ENCODE results near the gene NAP1L1.
A peak's percentile ranks its signal among the peaks of the same experiment; 100 is the strongest.

The NAP1L1 gene

DNA sequence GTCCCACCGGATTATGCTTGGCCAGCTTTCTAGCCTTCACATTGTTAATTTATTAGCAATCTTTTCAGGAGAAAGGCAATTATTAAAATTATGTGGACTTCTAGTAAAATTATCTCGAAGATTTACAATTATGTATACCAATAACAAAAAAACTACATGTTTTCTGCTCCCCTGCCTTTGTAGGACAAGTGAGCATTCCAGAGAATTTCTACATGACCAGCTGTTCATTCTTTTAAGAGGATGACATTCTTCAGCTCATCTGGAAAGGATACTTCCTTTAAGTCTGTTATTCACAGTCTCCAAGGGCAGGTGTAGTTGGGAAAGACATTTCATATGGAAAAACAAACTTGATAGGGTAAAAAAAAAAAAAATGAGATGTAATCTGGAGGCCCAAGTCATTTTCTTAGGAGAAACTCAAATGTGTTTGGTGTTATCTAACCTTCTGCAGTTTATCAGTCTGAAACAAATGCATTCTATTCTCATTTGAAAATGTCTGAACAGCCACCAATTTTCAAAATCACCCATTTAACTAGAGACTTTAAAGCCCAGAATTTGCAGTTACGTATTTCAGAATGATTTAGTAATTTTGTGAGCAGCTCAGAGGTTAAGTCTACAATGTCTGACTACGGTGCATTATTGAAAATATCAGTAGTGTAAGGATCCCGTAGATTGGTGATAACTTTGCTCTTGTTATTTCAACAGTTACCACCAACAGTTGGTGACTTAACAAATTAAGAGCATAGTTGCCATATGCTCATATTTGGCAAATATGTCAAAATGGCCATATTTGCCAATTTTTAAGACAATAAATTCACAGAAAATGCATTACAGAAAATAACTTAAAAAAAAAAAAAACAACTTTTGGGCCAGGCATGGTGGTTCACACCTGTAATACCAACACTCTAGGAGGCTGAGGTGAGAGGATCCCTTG, 51.1 kb downstream of the NAP1L1 start:
- peaks cover 21% of the 10 kb centered on the region for H3K4me1 ChIP-seq (ENCODE audit: low read depth, poor library complexity, severe bottlenecking)

DNA sequence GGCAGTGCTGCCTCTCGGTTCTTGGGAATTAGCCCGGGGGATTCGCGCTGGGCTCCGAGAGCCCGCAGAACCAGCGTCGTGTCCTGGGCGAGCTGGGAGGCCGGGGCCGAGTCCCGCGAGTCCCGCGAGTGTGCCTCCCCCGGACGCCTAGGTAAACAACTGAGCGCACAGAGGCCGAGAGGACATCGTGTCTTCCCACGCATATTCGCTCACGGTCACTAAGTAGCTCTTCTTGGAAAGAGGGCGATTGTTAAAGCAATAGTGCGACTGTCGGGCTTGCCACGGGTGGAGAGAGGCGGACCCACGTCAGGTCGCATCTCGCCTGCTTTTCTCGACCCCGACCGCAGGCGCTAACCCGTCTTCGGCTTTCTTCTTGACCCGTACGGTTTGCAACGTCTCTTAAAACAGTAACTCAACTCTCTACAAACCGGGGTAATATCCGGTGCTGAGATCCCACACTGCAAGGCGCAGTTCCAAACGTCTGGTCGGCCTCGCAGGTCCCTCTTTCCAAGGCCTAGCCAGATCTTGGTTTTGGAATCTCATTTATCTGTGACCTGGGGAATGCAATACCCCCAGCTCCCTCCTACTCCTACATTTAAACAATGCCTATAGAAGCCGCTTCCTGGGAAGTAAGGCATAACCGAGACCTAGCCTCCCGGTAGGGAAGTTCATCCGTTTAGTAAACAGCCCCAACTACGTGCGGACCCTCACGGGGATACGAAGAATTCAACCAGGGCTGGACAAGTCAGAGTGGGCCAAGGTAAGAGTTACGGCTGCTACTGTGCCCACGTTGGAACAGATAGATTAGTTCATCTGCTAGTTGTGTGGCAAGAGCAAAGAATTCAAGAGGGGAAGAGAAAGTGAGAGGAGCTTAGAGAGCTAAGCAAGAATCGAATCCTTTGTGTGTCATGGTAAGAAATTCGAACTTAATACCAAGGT, 52.2 kb downstream of the NAP1L1 start:
- no peaks in the 10 kb centered on the region; the same call in 1 of the 2 replicates for H3K27me3 ChIP-seq (ENCODE audit: insufficient read depth, low read depth)
- TF ChIP-seq, protein P1, sequence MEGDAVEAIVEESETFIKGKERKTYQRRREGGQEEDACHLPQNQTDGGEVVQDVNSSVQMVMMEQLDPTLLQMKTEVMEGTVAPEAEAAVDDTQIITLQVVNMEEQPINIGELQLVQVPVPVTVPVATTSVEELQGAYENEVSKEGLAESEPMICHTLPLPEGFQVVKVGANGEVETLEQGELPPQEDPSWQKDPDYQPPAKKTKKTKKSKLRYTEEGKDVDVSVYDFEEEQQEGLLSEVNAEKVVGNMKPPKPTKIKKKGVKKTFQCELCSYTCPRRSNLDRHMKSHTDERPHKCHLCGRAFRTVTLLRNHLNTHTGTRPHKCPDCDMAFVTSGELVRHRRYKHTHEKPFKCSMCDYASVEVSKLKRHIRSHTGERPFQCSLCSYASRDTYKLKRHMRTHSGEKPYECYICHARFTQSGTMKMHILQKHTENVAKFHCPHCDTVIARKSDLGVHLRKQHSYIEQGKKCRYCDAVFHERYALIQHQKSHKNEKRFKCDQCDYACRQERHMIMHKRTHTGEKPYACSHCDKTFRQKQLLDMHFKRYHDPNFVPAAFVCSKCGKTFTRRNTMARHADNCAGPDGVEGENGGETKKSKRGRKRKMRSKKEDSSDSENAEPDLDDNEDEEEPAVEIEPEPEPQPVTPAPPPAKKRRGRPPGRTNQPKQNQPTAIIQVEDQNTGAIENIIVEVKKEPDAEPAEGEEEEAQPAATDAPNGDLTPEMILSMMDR (conservative IDR thresholded peaks at IDR 0.05; ENCODE audit: low read depth, low read length) = no peak
- H3K4me1 ChIP-seq (ENCODE audit: low read depth, poor library complexity, severe bottlenecking) = peaks cover 21% of the 10 kb centered on the region
- peak overlapping the region; percentile 62; the same call in 1 of the 2 replicates for H3K9ac ChIP-seq
- H4K20me1 ChIP-seq (ENCODE audit: insufficient read depth) = no peaks in the 10 kb centered on the region
- H2AFZ ChIP-seq (ENCODE audit: low read depth) = peak overlapping the region; percentile 80
- H3K27ac ChIP-seq = peak overlapping the region; percentile 34
- no peak overlapping the region for H3K4me3 ChIP-seq (IDR thresholded peaks at IDR 0.05; ENCODE audit: insufficient read depth, low read depth, low read length)
- H3K36me3 ChIP-seq (ENCODE audit: insufficient read depth) = no peaks in the 10 kb centered on the region
- no peaks in the 10 kb centered on the region for H3K79me2 ChIP-seq (ENCODE audit: insufficient read depth, low read depth)
- peak overlapping the region; percentile 75 for H3K4me2 ChIP-seq

More for the DNA sequence above, 51.1 kb downstream of the NAP1L1 start:
- no peaks in the 10 kb centered on the region for H4K20me1 ChIP-seq (ENCODE audit: insufficient read depth)
- H3K36me3 ChIP-seq (ENCODE audit: insufficient read depth) = no peaks in the 10 kb centered on the region
- TF ChIP-seq, protein P1 (conservative IDR thresholded peaks at IDR 0.05; ENCODE audit: low read depth, low read length) = no peak
- no peaks in the 10 kb centered on the region for H3K79me2 ChIP-seq (ENCODE audit: insufficient read depth, low read depth)
- H2AFZ ChIP-seq (ENCODE audit: low read depth) = peak overlapping the region; percentile 80; the same call in 1 of the 2 replicates
- H3K4me2 ChIP-seq = peak overlapping the region; percentile 75
- H3K9ac ChIP-seq = no peak overlapping the region
- 0 out of 2 replicates have a peak overlapping the region, but pooled peaks have one; percentile 34 for H3K27ac ChIP-seq
- H3K4me3 ChIP-seq (IDR thresholded peaks at IDR 0.05; ENCODE audit: insufficient read depth, low read depth, low read length) = no peak overlapping the region
- no peaks in the 10 kb centered on the region for H3K27me3 ChIP-seq (ENCODE audit: insufficient read depth, low read depth)

DNA sequence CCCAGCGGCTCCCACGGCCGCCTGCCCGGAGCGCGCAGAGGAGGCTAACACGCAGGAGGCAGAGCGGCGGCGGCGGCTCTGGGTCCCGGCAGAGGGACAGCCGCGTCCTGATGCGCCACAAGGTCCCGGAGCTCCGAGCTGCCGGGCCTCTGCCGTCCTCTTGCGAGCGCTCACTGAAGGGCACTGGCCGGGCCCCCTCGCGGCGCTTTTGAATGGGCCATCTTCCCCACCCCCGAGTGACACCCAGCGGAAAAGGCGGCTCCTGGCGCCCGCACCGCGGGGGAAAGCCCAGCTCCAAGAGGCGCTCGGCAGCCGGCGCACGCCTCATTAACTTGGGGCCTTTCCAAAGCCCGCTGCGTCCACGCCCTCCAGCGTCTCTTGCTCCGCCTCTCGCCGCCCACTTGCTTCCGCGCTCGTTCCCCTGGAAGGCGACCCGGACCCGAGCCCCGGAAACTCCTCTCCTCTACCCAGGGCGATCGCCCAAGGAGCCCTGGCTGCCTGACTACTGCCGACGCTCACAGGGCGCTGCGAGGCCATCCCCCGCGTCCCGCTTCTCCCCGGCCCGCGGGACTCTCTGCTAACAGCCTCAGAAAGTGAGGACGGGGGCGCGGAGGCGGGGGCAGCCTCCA, 53.0 kb downstream of the NAP1L1 start, which contains the start of gene PHLDA1:
PHLDA1 (minus strand) TSS at position 363 of the 629 bp plus-strand sequence.
- peak within 1 kb of the TSS; percentile 62; the same call in 1 of the 2 replicates for H3K9ac ChIP-seq
- peak within 1 kb of the TSS; percentile 80 for H2AFZ ChIP-seq (ENCODE audit: low read depth)
- no peaks in the 10 kb centered on the region for H3K79me2 ChIP-seq (ENCODE audit: insufficient read depth, low read depth)
- no peak within 1 kb of the TSS for H3K4me3 ChIP-seq (IDR thresholded peaks at IDR 0.05; ENCODE audit: insufficient read depth, low read depth, low read length)
- H4K20me1 ChIP-seq (ENCODE audit: insufficient read depth) = no peaks in the 10 kb centered on the region
- TF ChIP-seq, protein P1 (conservative IDR thresholded peaks at IDR 0.05; ENCODE audit: low read depth, low read length) = peak; percentile 26; the same call in 1 of the 2 replicates
- H3K4me1 ChIP-seq (ENCODE audit: low read depth, poor library complexity, severe bottlenecking) = peaks cover 21% of the 10 kb centered on the region
- H3K27me3 ChIP-seq (ENCODE audit: insufficient read depth, low read depth) = no peaks in the 10 kb centered on the region; the same call in 1 of the 2 replicates
- no peaks in the 10 kb centered on the region for H3K36me3 ChIP-seq (ENCODE audit: insufficient read depth)
- H3K27ac ChIP-seq = peak within 1 kb of the TSS; percentile 34
- H3K4me2 ChIP-seq = peak within 1 kb of the TSS; percentile 75

DNA sequence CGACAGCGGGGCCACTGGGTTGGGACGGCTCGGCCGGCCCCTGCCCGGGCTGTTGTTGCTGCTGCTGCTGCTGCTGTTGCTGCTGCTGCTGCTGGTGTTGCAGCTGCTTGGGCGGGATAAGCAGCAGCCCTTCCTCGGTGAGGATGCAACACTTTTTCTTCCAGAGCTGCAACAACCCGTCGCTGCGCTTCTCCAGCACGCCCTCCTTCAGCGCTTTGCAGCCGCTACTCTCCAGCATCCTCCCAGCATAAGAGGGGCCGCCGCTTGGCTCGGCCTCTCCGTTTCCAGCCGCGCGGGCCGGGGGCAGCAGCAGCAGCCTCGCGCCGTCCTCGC, 53.4 kb downstream of the NAP1L1 start:
- no peaks in the 10 kb centered on the region for H3K36me3 ChIP-seq (ENCODE audit: insufficient read depth)
- H3K4me2 ChIP-seq = peak overlapping the region; percentile 75
- TF ChIP-seq, protein P1 (conservative IDR thresholded peaks at IDR 0.05; ENCODE audit: low read depth, low read length) = no peak
- peak overlapping the region; percentile 80 for H2AFZ ChIP-seq (ENCODE audit: low read depth)
- no peak overlapping the region for H3K4me3 ChIP-seq (IDR thresholded peaks at IDR 0.05; ENCODE audit: insufficient read depth, low read depth, low read length)
- no peaks in the 10 kb centered on the region; the same call in 1 of the 2 replicates for H3K27me3 ChIP-seq (ENCODE audit: insufficient read depth, low read depth)
- H3K9ac ChIP-seq = peak overlapping the region; percentile 62; the same call in 1 of the 2 replicates
- H4K20me1 ChIP-seq (ENCODE audit: insufficient read depth) = no peaks in the 10 kb centered on the region
- no peak overlapping the region for H3K27ac ChIP-seq
- H3K4me1 ChIP-seq (ENCODE audit: low read depth, poor library complexity, severe bottlenecking) = peaks cover 21% of the 10 kb centered on the region
- H3K79me2 ChIP-seq (ENCODE audit: insufficient read depth, low read depth) = no peaks in the 10 kb centered on the region

Measured in KMS-11 (cell line).